Gastrocnemius medialis (tissue), 4 donors: ENCODE measurements around the gene SF3B3. TPM values are rescaled to one million over a fixed set of nuclear protein-coding genes. Genes with fewer than 3 reads are reported as not detected.

ENCODE experiments used
- ATAC-seq, 2 donors: fragments of 150-250 bp; one replicate each; pipeline ENCODE4 v1.9.1; 2016
- DNase-seq, 2 donors: peaks; one replicate each; pipeline ENCODE4 v3.0.0-alpha.2; 2019
- H3K27ac ChIP-seq, 4 donors: fragments of 200-600 bp; sonication (generic); 1 replicate in 1 of 4; 2 replicates in 3 of 4; pipeline ENCODE4 v1.5.1; 2016 to 2018; ENCODE audit warnings: mild to moderate bottlenecking in 2 of 4, moderate library complexity in 1 of 4
- H3K27me3 ChIP-seq, 3 donors: fragments of 200-600 bp; sonication (generic) in 2 of 3; 1 replicate in 1 of 3; 2 replicates in 2 of 3; pipeline versions ENCODE4 v1.5.1 to v1.6.0; 2016 to 2019; ENCODE audit warnings: mild to moderate bottlenecking in 1 of 3, moderate library complexity in 1 of 3
- H3K36me3 ChIP-seq, 2 donors: fragments of 200-600 bp; sonication (generic) in 1 of 2; one replicate each; pipeline ENCODE4 v1.5.1; 2017 to 2018
- H3K4me1 ChIP-seq, 2 donors: fragments of 200-600 bp; sonication (generic) in 1 of 2; one replicate each; pipeline ENCODE4 v1.5.1; 2016 to 2017; ENCODE audit warnings: mild to moderate bottlenecking in 2 of 2
- H3K4me3 ChIP-seq, 4 donors: fragments of 200-600 bp; sonication (generic) in 3 of 4; 1 replicate in 1 of 4; 2 replicates in 3 of 4; pipeline ENCODE4 v1.5.1; 2016 to 2019; ENCODE audit warnings: mild to moderate bottlenecking in 2 of 4
- H3K9me3 ChIP-seq, 3 donors: fragments of 200-600 bp; sonication (generic) in 2 of 3; 1 replicate in 1 of 3; 2 replicates in 2 of 3; pipeline ENCODE4 v1.5.1; 2016 to 2019
- CTCF ChIP-seq, 5 experiments: fragments of 450-650 bp in 3 of 5; fragments of 200-600 bp in 2 of 5; sonication (generic) in 2 of 5; IDR thresholded peaks in 4 of 5; conservative IDR thresholded peaks in 1 of 5; 1 replicate in 4 of 5; 2 replicates in 1 of 5; pipeline ENCODE4 v1.5.1; 2016 to 2019; ENCODE audit warnings: antibody characterized with exemption in 5 of 5, mild to moderate bottlenecking in 3 of 5, moderate library complexity in 3 of 5
- POLR2A ChIP-seq, 2 donors: fragments of 450-650 bp; IDR thresholded peaks; one replicate each; pipeline ENCODE4 v1.6.1; 2017; ENCODE audit warnings: antibody characterized with exemption in 2 of 2, mild to moderate bottlenecking in 2 of 2, moderate library complexity in 2 of 2
- in situ Hi-C, 4 donors: fragments of 200-750 bp; cut with MboI; loops; one replicate each; pipeline versions ENCODE4 v1.15.0 to v1.8.0; 2017; ENCODE audit warnings: low sequenced_read_pairs in 4 of 4
- intact Hi-C: fragments of 100-400 bp; cut with DNase I; formaldehyde crosslinking; loops from one replicate; pipeline ENCODE4 v1.15.1; 2023; ENCODE audit warnings: low total_unique reads
- total RNA-seq, 4 donors: library from RNA; depleted of rRNA; stranded (reverse); fragments of >200 nt; gene quantifications; one replicate each; pipeline versions ENCODE4 v1.1.0 to v1.2.3, GENCODE V29; 2016

SF3B3 gene
- total RNA-seq, 4 donors from 2014 or later: 71.0 to 110 (median 97.2) TPM

DNA sequence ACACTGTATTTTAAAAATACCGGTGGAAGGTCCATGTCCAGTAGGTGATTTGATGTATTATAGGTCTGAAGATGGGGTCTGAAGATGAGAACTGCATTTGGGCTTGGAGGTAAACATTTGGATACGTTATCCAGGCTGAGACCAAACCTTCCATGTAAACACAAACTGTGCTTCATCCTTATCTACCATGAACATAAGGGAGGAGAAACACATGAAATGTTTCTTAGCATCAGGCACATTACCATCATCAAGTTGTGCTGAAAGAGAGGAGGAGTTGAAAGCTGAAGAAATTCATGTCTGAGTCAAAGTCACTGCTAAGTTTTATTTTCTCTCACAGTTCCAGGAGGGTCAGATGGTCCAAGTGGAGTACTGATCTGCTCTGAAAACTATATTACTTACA is 11.4 kb downstream of the SF3B3 start:
- intact Hi-C loops: no loop called here
- Histone ChIP-seq H3K36me3 (peaks cover 4 to 100% of the 10 kb centered on the region in 2 donors), H3K4me3 (no peak overlapping the region), H3K4me1 (no peaks in the 10 kb centered on the region), H3K9me3 (no peaks in the 10 kb centered on the region), H3K27me3 (no peaks in the 10 kb centered on the region), H3K27ac (no peak overlapping the region)
- DNase-seq (no peak), ATAC-seq (no peak)
- in situ Hi-C loops: loop anchor here (5.0 to 25.0 kb wide), 4 partner anchors 112 to 227 kb away; partner anchors contain the start of gene IL34 (in 1 of the 4)
- TF ChIP-seq CTCF (IDR thresholded peaks at IDR 0.05 in 4 of 5, conservative IDR thresholded peaks at IDR 0.05 in 1 of 5): no peak
- TF ChIP-seq POLR2A (IDR thresholded peaks at IDR 0.05): no peak

- H3K4me1 ChIP-seq: no peaks in the 10 kb centered on the region
- intact Hi-C loops (no loop called here), in situ Hi-C loops (loop anchor here (25.0 kb wide), 1 partner anchor 221 kb away; no protein-coding TSS in a partner anchor)
- TF ChIP-seq CTCF (IDR thresholded peaks at IDR 0.05 in 4 of 5, conservative IDR thresholded peaks at IDR 0.05 in 1 of 5): no peak
- no peak for TF ChIP-seq POLR2A (IDR thresholded peaks at IDR 0.05)
- H3K27ac ChIP-seq: no peak overlapping the region
- H3K9me3 ChIP-seq: no peaks in the 10 kb centered on the region
- ATAC-seq (no peak), DNase-seq (no peak)
- no peaks in the 10 kb centered on the region for H3K27me3 ChIP-seq
- H3K36me3 ChIP-seq: peaks cover 6 to 100% of the 10 kb centered on the region in 2 donors
- no peak overlapping the region for H3K4me3 ChIP-seq
Measured at GRCh38 chr16:70540994-70541393, 17.4 kb downstream of the SF3B3 start.

DNA sequence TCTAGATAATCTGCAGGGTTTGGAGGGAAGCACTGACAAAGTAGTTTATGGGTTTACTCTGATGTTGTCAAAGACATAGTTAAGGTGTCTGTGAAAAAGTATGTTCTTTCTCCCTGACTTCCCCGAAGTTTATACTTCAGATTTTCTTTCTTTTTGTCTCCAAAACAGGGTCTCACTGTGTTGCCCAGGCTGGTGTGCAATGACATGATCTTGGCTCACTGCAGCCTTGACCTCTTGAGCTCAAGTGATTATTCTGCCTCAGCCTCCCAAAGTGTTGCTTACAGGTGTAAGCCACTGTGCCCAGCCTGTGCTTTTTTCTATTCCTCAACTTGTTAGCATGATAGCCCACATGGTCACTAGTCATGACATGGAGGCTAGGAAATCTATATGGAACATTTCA is 20.9 kb downstream of the SF3B3 start:
- Histone ChIP-seq H3K9me3 (no peaks in the 10 kb centered on the region), H3K4me3 (no peak overlapping the region), H3K27me3 (no peaks in the 10 kb centered on the region), H3K27ac (no peak overlapping the region), H3K4me1 (no peaks in the 10 kb centered on the region), H3K36me3 (peaks cover 6 to 100% of the 10 kb centered on the region in 2 donors)
- no peak for DNase-seq
- in situ Hi-C loops (loop anchor here (25.0 kb wide), 1 partner anchor 218 kb away; no protein-coding TSS in a partner anchor), intact Hi-C loops (no loop called here)
- ATAC-seq: no peak
- no peak for TF ChIP-seq POLR2A (IDR thresholded peaks at IDR 0.05)
- TF ChIP-seq CTCF (IDR thresholded peaks at IDR 0.05 in 4 of 5, conservative IDR thresholded peaks at IDR 0.05 in 1 of 5): no peak

DNA sequence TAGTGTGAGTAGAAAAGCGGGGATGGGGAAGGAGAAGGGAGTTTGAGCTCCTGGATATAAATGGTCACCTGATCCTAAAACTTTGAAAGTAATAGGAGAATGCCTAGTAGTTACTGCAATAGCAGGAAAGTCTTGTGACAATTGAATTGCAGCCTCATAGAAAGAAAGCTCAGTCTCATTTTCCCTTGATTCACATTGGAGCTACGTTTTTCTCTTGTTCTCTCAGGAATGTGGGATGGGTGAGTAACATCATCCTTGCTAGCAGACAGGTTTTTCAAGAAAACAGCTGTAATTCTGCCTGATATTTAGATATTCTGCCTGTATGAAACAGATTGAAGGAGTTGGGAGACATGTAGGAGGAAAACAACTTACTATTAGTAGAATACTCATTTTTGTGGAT is 25.3 kb downstream of the SF3B3 start:
- Histone ChIP-seq H3K4me3 (no peak overlapping the region), H3K27me3 (no peaks in the 10 kb centered on the region), H3K36me3 (peaks cover 0 to 88% of the 10 kb centered on the region in 2 donors), H3K9me3 (no peaks in the 10 kb centered on the region), H3K4me1 (peaks cover 0 to 5% of the 10 kb centered on the region in 2 donors), H3K27ac (no peak overlapping the region)
- in situ Hi-C loops (loop anchor here (25.0 kb wide), 1 partner anchor 213 kb away; no protein-coding TSS in a partner anchor), intact Hi-C loops (no loop called here)
- TF ChIP-seq POLR2A (IDR thresholded peaks at IDR 0.05) (no peak), CTCF (IDR thresholded peaks at IDR 0.05 in 4 of 5, conservative IDR thresholded peaks at IDR 0.05 in 1 of 5) (no peak)
- DNase-seq (no peak), ATAC-seq (no peak)

- H3K9me3 ChIP-seq: no peaks in the 10 kb centered on the region
- intact Hi-C loops: no loop called here
- H3K36me3 ChIP-seq: peaks cover 0 to 88% of the 10 kb centered on the region in 2 donors
- DNase-seq: no peak
- H3K27ac ChIP-seq: no peak overlapping the region
- no peak overlapping the region for H3K4me3 ChIP-seq
- in situ Hi-C loops: no loop called here
- ATAC-seq: no peak
- H3K4me1 ChIP-seq: peaks cover 0 to 5% of the 10 kb centered on the region in 2 donors
- H3K27me3 ChIP-seq: no peaks in the 10 kb centered on the region
- TF ChIP-seq POLR2A (IDR thresholded peaks at IDR 0.05) (no peak), CTCF (IDR thresholded peaks at IDR 0.05 in 4 of 5, conservative IDR thresholded peaks at IDR 0.05 in 1 of 5) (no peak)
Measured at GRCh38 chr16:70550082-70550481, 26.5 kb downstream of the SF3B3 start.
